NK-92 (cell line): ENCODE results near the gene BTBD19.
A peak's percentile ranks its signal among the peaks of the same experiment; 100 is the strongest.
"Not testable (repeated sequence)": the region's sequence is repeated elsewhere in the genome, so short reads cannot be mapped to it uniquely, and the experiment has no call there.

Experiments used
- DNase-seq: peaks from one replicate; lab custom pipeline; 2025; ENCODE audit not compliant: unreplicated experiment; lab: John Stamatoyannopoulos, UW

The BTBD19 gene, protein sequence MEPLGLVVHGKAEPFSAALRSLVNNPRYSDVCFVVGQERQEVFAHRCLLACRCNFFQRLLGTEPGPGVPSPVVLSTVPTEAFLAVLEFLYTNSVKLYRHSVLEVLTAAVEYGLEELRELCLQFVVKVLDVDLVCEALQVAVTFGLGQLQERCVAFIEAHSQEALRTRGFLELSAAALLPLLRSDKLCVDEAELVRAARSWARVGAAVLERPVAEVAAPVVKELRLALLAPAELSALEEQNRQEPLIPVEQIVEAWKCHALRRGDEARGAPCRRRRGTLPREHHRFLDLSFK

GRCh38 chr1:44808063-44808937 lies at the start of gene BTBD19:
TSS of gene BTBD19 (plus strand) at chr1:44808523. CDS start at chr1:44808821, 298 bp downstream.
- DNase-seq = no peak

GRCh38 chr1:44759077-44759476 lies 49.2 kb upstream of the BTBD19 start:
- DNase-seq = no peak

DNA sequence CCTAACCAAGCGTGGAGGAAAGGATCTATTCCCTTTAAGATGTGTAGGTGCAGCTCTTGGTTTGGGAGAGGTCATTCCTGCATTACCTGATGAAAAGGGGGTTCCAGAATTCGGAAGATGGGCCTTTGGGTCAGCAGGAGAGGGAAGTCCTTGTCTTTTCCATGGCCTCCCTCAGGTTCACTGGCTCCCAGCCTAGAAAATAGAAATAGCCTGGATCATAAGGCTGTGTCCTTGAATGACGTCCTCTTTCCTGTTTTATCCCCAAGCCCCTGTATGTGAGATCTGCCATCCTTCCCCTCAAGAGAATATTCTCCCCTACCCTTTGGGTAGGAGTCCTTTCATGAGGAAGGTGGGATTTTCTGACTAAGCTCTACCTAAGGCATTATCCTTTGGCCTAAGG lies 47.4 kb upstream of the BTBD19 start:
- no peak for DNase-seq

- DNase-seq = not testable (repeated sequence)
These were observed 41.9 kb upstream of the BTBD19 start for GRCh38 chr1:44766421-44766820.

DNA sequence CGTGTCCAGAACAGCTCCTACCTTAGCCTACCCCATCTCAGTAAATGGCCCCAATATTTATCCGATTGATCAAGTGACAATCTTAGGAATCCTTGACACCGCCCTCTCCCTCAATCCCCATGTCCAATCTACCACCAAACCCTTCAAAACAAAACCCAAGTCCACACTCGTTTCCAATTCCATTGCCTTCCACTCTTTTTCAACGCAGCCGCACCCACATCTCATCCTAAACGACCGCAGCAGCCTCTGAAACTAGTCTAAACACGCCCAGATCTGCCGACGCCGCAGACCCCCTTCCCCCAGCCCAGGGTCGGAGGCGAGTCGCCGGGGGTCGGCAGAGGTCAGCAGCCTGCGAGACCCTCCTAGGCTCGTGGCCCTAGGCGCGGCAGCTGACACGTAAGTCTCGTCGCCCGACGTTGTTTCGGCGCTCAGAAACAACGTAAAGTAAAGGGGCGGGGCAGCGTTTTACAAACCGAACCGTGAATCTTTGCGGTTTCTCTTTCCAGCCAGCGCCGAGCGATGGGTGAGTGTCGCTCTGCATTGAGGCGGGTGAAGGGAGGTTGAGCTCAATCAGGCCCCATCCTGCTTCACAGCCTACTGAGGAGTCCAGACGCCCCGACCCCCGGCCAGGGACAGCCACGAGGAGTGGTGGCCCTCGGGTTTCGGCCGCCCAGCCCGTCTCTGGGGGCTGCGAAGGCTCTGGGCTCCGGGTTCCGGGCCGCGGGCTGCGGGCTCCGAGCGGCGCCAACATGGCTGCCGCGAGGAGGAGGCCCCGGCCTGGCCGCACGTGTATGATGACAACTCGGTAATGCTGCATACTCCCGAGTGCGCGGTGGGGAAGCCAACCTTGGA lies 33.0 kb upstream of the BTBD19 start, which contains the start of gene RPS8:
RPS8 (plus strand) TSS at position 463 of the 852 bp plus-strand sequence; CDS start at position 520, 57 bp downstream.
- peak; percentile 35 for DNase-seq

DNA sequence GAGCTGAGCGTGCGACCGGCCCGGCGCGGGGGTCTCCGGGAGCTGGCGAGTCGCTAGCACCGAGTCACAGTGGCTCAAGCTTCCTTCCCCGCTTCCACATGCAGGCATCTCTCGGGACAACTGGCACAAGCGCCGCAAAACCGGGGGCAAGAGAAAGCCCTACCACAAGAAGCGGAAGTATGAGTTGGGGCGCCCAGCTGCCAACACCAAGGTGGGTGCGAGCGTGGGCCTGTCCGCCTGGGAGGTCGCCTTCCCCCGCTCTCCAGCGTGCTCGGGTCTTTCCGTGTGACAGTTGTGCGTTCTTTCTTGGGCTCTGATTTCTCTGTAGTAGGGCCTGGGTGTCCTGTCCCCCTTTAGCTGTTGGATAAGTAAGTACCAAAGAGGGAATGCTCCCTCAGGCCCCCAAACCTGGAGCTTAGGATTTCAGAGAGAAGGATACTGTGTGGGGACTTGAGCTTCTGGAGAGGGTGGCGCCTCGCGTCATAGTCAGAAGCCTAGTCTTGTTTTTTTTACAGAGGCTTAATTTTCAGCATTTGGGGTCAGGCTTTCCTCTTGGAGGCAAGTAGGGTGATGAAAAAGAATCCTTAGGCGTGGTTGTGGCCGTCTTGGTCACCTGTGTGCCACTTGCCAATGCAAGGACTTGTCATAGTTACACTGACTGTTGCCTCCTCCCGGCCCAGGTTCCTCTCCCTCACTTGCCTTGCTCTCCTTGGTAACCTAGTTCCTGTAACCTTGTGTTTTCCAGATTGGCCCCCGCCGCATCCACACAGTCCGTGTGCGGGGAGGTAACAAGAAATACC lies 32.2 kb upstream of the BTBD19 start:
- no peak for DNase-seq

DNA sequence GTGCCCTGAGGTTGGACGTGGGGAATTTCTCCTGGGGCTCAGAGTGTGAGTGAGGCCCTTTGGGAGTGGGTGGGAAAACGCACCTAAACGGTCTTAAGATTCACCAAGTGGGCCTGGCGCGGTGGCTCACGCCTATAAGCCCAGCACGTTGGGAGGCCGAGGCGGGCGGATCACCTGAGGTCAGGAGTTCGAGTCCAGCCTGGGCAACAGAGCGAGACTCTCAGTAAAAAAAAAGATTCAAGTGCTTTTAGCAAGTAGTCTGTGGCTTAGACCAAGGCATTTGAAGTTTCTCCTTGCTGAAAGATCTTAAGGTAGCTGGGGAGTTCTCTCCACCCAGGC lies 31.6 kb upstream of the BTBD19 start:
- DNase-seq = no peak

DNA sequence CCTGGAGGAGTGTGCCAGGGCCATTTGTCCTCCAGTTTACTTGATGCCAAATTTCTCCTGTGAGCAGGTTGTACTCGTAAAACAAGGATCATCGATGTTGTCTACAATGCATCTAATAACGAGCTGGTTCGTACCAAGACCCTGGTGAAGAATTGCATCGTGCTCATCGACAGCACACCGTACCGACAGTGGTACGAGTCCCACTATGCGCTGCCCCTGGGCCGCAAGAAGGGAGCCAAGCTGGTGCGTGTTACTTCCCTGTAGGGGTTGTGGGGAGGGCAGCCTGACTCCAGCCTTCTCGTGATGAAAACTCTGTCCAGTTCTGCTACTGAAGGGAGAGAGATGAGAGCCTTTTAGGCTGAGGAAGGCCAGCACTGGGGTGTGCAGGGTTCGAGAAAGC lies 30.8 kb upstream of the BTBD19 start:
- no peak for DNase-seq

- DNase-seq = no peak
These were observed 30.2 kb upstream of the BTBD19 start for GRCh38 chr1:44777969-44778635.

DNA sequence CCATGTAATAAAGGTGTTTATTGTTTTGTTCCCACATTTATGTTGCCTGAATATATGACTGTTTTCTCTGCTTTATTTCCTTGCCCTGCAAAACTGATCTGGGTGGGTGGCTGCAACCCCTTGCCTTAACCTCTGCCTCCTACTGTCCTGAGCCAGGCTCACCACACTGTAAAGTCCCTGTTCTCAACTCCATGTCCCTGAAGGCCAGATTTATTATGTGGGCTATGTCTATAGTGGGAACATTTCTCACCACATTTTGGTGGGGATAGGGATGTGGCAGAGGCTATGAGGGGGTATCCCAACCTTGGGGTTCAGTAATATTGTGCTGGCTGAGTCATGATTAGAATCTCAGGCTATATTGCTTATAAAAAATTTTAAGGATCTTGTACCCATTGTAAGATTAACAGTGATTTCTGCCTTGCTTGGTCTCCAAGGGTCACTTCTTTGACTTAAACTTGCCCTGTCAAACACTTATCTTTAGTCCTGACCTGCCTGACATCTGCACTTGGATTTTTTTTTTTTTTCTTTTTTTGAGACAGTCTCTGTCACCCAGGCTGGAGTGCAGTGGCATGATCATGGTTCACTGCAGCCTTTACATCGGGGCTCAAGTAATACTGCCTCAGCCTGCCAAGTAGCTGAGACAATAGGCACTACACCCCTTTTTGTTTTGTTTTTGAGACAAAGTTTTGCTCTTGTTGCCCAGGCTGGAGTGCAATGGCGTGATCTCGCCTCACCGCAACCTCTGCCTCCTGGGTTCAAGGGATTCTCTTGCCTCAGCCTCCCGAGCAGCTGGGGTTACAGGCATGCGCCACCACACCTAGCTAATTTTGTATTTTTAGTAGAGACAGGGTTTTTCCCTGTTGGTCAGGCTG lies 29.4 kb upstream of the BTBD19 start:
- no peak for DNase-seq

DNA sequence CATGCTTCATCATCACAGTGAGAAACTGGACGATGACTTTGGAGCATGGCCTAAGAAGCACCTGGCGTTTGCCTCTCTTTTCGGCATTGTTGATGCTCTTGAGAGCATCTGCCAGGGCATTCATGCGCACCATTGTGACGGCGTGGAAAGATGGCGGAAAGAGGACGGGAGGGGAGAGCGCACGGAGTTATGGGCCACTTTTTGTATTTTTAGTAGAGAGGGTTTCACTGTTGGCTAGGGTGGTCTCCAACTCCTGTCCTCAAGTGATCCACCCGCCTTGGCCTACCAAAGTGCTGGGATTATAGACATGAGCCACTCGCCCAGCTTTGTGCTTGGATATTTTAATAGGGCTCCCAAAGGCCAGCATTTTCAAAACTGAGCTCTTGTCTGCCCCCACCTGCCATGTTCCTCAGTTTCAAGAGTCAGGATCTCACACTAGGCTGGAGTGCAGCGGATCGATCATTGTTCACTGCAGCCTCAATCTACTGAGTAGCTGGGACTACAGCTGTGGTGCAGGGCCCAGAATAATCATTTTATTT lies 27.7 kb upstream of the BTBD19 start:
- DNase-seq = no peak

GRCh38 chr1:44783697-44784093 lies 24.6 kb upstream of the BTBD19 start:
- no peak for DNase-seq

GRCh38 chr1:44784094-44785028 lies 24.0 kb upstream of the BTBD19 start:
- DNase-seq = no peak

DNA sequence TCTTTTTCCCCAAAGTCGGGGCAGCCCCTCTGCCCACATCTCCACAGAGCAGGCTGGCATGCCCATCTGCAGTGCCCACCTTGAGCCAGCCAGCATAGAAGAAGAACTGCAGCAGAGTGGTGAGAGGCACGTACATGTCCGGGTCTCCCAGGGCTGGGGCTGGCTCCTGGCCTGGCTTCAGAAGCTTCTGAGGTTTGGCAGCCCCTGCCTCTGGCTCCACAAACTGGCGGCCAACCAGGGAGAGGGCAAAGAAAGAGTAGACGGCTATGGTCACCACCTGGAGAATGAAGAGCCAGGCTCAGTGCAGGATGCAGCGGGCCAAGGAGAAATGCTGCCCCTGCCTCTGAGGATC lies 23.3 kb upstream of the BTBD19 start:
- DNase-seq = no peak

- no peak for DNase-seq
These were observed 22.7 kb upstream of the BTBD19 start for GRCh38 chr1:44785501-44786137.

DNA sequence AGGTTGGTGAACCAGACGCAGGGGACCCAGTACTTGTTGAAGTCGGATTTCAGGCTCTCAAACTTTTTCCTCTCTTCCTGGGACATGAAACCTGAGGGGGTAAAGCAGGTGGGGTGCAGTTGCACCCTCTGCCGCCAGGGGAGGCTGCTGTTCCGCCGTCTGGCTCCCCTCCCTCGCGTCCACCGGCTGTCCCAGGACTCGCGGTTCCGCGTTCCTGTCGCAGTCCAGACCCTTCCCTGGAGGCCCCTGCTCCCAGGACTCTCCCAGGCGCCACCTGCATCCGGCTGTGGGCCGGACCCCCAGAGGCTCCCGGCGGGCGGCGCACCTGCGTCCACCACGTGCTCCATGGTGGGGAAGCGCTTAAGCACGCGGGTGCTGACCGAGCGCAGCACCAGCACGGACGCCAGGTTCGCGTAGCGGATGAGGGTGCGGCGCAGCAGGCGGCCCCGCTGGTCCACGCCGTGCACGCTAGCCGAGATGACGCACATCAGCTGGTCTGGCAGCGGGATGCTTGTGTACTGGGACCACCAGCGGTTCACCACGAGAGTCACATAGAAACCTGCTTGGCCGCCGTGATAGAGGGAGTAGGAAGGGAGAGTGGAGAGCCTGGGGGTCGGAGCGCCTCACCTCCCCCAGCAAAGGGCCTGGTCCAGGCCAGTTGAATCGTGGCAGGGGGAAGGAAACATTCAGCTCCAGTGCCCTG lies 22.0 kb upstream of the BTBD19 start:
- no peak for DNase-seq
